GM23338 (cell line): ENCODE measurements around the gene DACH1. TPM values are rescaled to one million over a fixed set of nuclear protein-coding genes. Genes with fewer than 3 reads are reported as not detected.

Source experiments
- ATAC-seq: fragments of 200-7000 bp; cut with Tn5 transposase; 3 replicates; pipeline ENCODE4 v1.9.1; 2020
- DNase-seq: peaks from one replicate; pipeline ENCODE4 v3.0.0-alpha.2; 2015; ENCODE audit warnings: low spot score
- H2AFZ ChIP-seq: fragments of 200-600 bp; sonication (generic); 2 replicates; pipeline ENCODE4 v1.8.0; 2016; ENCODE audit warnings: antibody characterized with exemption, mild to moderate bottlenecking, moderate library complexity
- H3F3A ChIP-seq: fragments of 200-600 bp; sonication (generic); replicated peaks from 2 replicates; pipeline ENCODE4 v1.8.0; 2017; ENCODE audit warnings: antibody characterized with exemption, mixed run types, low read depth
- H3K27ac ChIP-seq: fragments of 200-600 bp; sonication (generic); 2 replicates; pipeline ENCODE4 v1.6.1; 2016; ENCODE audit warnings: low read depth
- H3K27me3 ChIP-seq: fragments of 200-600 bp; sonication (generic); 2 replicates; pipeline ENCODE4 v1.8.0; 2016; ENCODE audit warnings: mild to moderate bottlenecking, mixed run types, moderate library complexity; ENCODE audit not compliant: insufficient read depth
- H3K36me3 ChIP-seq: fragments of 200-600 bp; sonication (generic); 2 replicates; pipeline ENCODE4 v1.8.0; 2016; ENCODE audit warnings: mild to moderate bottlenecking; ENCODE audit not compliant: insufficient read depth
- H3K4me1 ChIP-seq: fragments of 200-600 bp; sonication (generic); 2 replicates; pipeline ENCODE4 v1.8.0; 2016; ENCODE audit warnings: mild to moderate bottlenecking, moderate library complexity; ENCODE audit not compliant: insufficient read depth
- H3K4me2 ChIP-seq: fragments of 200-600 bp; sonication (generic); 2 replicates; pipeline ENCODE4 v1.7.1; 2017; ENCODE audit warnings: mixed run types
- H3K4me3 ChIP-seq: fragments of 200-600 bp; sonication (generic); 2 replicates; pipeline ENCODE4 v1.6.1; 2016; ENCODE audit warnings: mixed run types
- H3K79me2 ChIP-seq: fragments of 200-600 bp; sonication (generic); replicated peaks from 2 replicates; pipeline ENCODE4 v1.8.0; 2017; ENCODE audit warnings: mild to moderate bottlenecking; ENCODE audit not compliant: insufficient read depth
- H3K9me2 ChIP-seq: fragments of 200-600 bp; sonication (generic); 2 replicates; pipeline ENCODE4 v1.8.0; 2017; ENCODE audit not compliant: insufficient read depth
- H4K20me1 ChIP-seq: fragments of 200-600 bp; sonication (generic); replicated peaks from 2 replicates; pipeline ENCODE4 v1.8.0; 2017; ENCODE audit warnings: mild to moderate bottlenecking; ENCODE audit not compliant: insufficient read depth
- H3K27ac Mint-ChIP-seq: 2 replicates; pipeline ENCODE4 v1.8.0; 2020; ENCODE audit warnings: inconsistent platforms, mild to moderate bottlenecking, moderate library complexity, mixed read lengths
- H3K27me3 Mint-ChIP-seq: 3 replicates; pipeline ENCODE4 v1.8.0; 2022; ENCODE audit warnings: low read depth, mild to moderate bottlenecking, moderate library complexity, mixed read lengths, inconsistent platforms; ENCODE audit not compliant: insufficient read depth, poor library complexity
- H3K36me3 Mint-ChIP-seq: 3 replicates; pipeline ENCODE4 v1.8.0; 2021; ENCODE audit warnings: low read depth, mild to moderate bottlenecking, inconsistent platforms, moderate library complexity, mixed read lengths
- H3K4me1 Mint-ChIP-seq: 3 replicates; pipeline ENCODE4 v1.8.0; 2020; ENCODE audit warnings: mild to moderate bottlenecking, inconsistent platforms, mixed read lengths
- H3K4me3 Mint-ChIP-seq: 3 replicates; pipeline ENCODE4 v1.8.0; 2021; ENCODE audit warnings: moderate library complexity, mild to moderate bottlenecking, inconsistent platforms, mixed read lengths
- H3K9me3 Mint-ChIP-seq: 3 replicates; pipeline ENCODE4 v1.8.0; 2020; ENCODE audit warnings: moderate library complexity, mild to moderate bottlenecking, inconsistent platforms, mixed read lengths
- CREB1 ChIP-seq: fragments of 250-450 bp; sonication (Bioruptor Pico); IDR thresholded peaks from 2 replicates; pipeline ENCODE4 v1.5.0; 2020; ENCODE audit warnings: low read depth, mild to moderate bottlenecking, moderate library complexity
- EZH2 ChIP-seq: fragments of 200-600 bp; sonication (generic); IDR thresholded peaks from one replicate; pipeline ENCODE4 v1.8.0; 2017; ENCODE audit warnings: antibody characterized with exemption, mild to moderate bottlenecking, low read depth; ENCODE audit not compliant: unreplicated experiment
- EZH2phosphoT487 ChIP-seq: fragments of 200-600 bp; sonication (generic); IDR thresholded peaks from one replicate; pipeline ENCODE4 v1.8.1; 2018; ENCODE audit warnings: antibody characterized with exemption; ENCODE audit not compliant: unreplicated experiment
- POLR2AphosphoS5 ChIP-seq: IDR thresholded peaks from 2 replicates; pipeline ENCODE4 v1.6.1; 2016; ENCODE audit warnings: antibody characterized with exemption, low read depth
- REST ChIP-seq: IDR thresholded peaks from one replicate; pipeline ENCODE4 v1.6.1; 2018; ENCODE audit warnings: antibody characterized with exemption; ENCODE audit not compliant: unreplicated experiment
- STAT1 ChIP-seq: IDR thresholded peaks from one replicate; pipeline ENCODE4 v1.6.1; 2016; ENCODE audit warnings: antibody characterized with exemption; ENCODE audit not compliant: unreplicated experiment
- ZNF114 ChIP-seq: fragments of 250-450 bp; sonication (Bioruptor Pico); IDR thresholded peaks from 2 replicates; pipeline ENCODE4 v1.5.0; 2020; ENCODE audit warnings: mild to moderate bottlenecking, moderate library complexity
- ZNF462 ChIP-seq: fragments of 250-450 bp; sonication (Bioruptor Pico); IDR thresholded peaks from 2 replicates; pipeline ENCODE4 v1.5.0; 2020; ENCODE audit warnings: mild to moderate bottlenecking, moderate library complexity
- polyA plus RNA-seq: library from polyadenylated mRNA; unstranded; fragments of >200 nt; fragmentation: Nextera tagmentation; extraction: Ambion mirVana; gene quantifications from 2 replicates; pipeline ENCODE4 v1.2.1, GENCODE V29; 2016
- total RNA-seq: library from RNA; depleted of rRNA; stranded (reverse); fragments of >200 nt; shearing (Covaris generic); gene quantifications from 2 replicates; pipeline ENCODE4 v1.2.3, GENCODE V29; 2014

The DACH1 gene
- total and polyA plus RNA-seq, 2 experiments from 2014 or later = 0.45 to 0.57 TPM

DNA sequence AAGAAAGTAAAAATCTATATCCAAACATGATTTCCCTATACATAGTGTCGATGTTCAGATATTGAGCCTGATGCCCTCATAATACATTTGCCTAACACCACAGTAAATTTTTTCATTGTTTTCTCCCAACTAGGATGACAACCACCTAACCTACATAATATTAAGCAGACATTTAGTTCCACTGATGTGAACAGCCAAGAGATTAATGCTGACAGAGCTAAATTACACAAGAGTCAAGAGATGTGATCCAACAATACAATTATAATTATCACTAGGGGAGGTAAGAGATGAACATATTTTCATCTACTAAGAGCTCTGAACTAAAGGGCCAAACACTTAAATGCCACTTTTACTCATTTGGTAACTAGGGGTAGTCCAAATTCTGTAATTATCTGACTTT lies 145.9 kb downstream of the DACH1 start:
- H3K4me1 Mint-ChIP-seq = peaks cover 10% of the 10 kb centered on the region; the same call in 2 of the 3 replicates
- H2AFZ ChIP-seq = no peak overlapping the region
- H3K36me3 ChIP-seq = no peaks in the 10 kb centered on the region
- H3K4me3 Mint-ChIP-seq = no peak overlapping the region
- no peaks in the 10 kb centered on the region for H3K79me2 ChIP-seq
- H3K36me3 Mint-ChIP-seq = no peaks in the 10 kb centered on the region
- no peak overlapping the region for H3K4me2 ChIP-seq
- H3K4me1 ChIP-seq = peaks cover 11% of the 10 kb centered on the region; the same call in 1 of the 2 replicates
- no peak overlapping the region for H3K27ac Mint-ChIP-seq
- H3K4me3 ChIP-seq = no peak overlapping the region
- H3K27ac ChIP-seq = no peak overlapping the region
- H3K27me3 ChIP-seq = no peaks in the 10 kb centered on the region
- H3K9me2 ChIP-seq = no peaks in the 10 kb centered on the region
- TF ChIP-seq EZH2phosphoT487 (no peak), REST (no peak)
- ATAC-seq (no peak), DNase-seq (no peak)
- H4K20me1 ChIP-seq = no peaks in the 10 kb centered on the region
- no peaks in the 10 kb centered on the region for H3K27me3 Mint-ChIP-seq
- H3K9me3 Mint-ChIP-seq = no peaks in the 10 kb centered on the region
- H3F3A ChIP-seq = no peaks in the 10 kb centered on the region

- Mint-ChIP-seq H3K4me1 (peaks cover 10% of the 10 kb centered on the region; the same call in 2 of the 3 replicates), H3K9me3 (no peaks in the 10 kb centered on the region), H3K36me3 (no peaks in the 10 kb centered on the region), H3K4me3 (no peak overlapping the region), H3K27me3 (no peaks in the 10 kb centered on the region), H3K27ac (no peak overlapping the region)
- no peaks in the 10 kb centered on the region for H3K9me2 ChIP-seq
- H3K36me3 ChIP-seq = no peaks in the 10 kb centered on the region
- no peak overlapping the region for H2AFZ ChIP-seq
- no peak for DNase-seq
- H3K27ac ChIP-seq = no peak overlapping the region
- H3K4me3 ChIP-seq = no peak overlapping the region
- H3K27me3 ChIP-seq = no peaks in the 10 kb centered on the region
- H3K4me1 ChIP-seq = peaks cover 11% of the 10 kb centered on the region; the same call in 1 of the 2 replicates
- no peak overlapping the region for H3K4me2 ChIP-seq
- no peaks in the 10 kb centered on the region for H3K79me2 ChIP-seq
- no peaks in the 10 kb centered on the region for H4K20me1 ChIP-seq
- H3F3A ChIP-seq = no peaks in the 10 kb centered on the region
- no peak for ATAC-seq
- TF ChIP-seq EZH2phosphoT487 (no peak), STAT1 (no peak), REST (no peak), POLR2AphosphoS5 (no peak), ZNF114 (no peak), EZH2 (no peak), CREB1 (CRISPR knock-in tag) (no peak), ZNF462 (CRISPR knock-in tag) (no peak)
Observed at GRCh38 chr13:71718931-71719330, 148.1 kb downstream of the DACH1 start.
